NK-92 (cell line): ENCODE results near the gene FAM193A.
"Not testable (repeated sequence)": the region's sequence is repeated elsewhere in the genome, so short reads cannot be mapped to it uniquely, and the experiment has no call there.

ENCODE experiments used
- DNase-seq: peaks from one replicate; lab custom pipeline; 2025; ENCODE audit not compliant: unreplicated experiment; lab: John Stamatoyannopoulos, UW

The FAM193A gene

GRCh38 chr4:2536193-2537010, at the start of gene FAM193A:
Gene FAM193A, plus strand, starts transcription at chr4:2536647. Its CDS starts 269 bp downstream, at chr4:2536916.
- peak; percentile 92 for DNase-seq

- no peak for DNase-seq
Measured at GRCh38 chr4:2486981-2487380, 49.5 kb upstream of the FAM193A start.

- no peak for DNase-seq
Measured at GRCh38 chr4:2487632-2488031, 48.8 kb upstream of the FAM193A start.

- DNase-seq, result no peak
Measured at GRCh38 chr4:2489081-2489805, 47.2 kb upstream of the FAM193A start.

GRCh38 chr4:2489841-2490552, 46.5 kb upstream of the FAM193A start:
- no peak for DNase-seq

- DNase-seq, result no peak
Measured at GRCh38 chr4:2492970-2493369, 43.5 kb upstream of the FAM193A start.

- DNase-seq, result no peak
Measured at GRCh38 chr4:2494992-2495391, 41.5 kb upstream of the FAM193A start.

GRCh38 chr4:2497324-2497723, 39.1 kb upstream of the FAM193A start:
- DNase-seq, result no peak

GRCh38 chr4:2497931-2498330, 38.5 kb upstream of the FAM193A start:
- no peak for DNase-seq

- no peak for DNase-seq
Measured at GRCh38 chr4:2500547-2500946, 35.9 kb upstream of the FAM193A start.

- no peak for DNase-seq
Measured at GRCh38 chr4:2501034-2501594, 35.3 kb upstream of the FAM193A start.

GRCh38 chr4:2503809-2504208, 32.6 kb upstream of the FAM193A start:
- DNase-seq, result no peak

GRCh38 chr4:2507259-2507658, 29.2 kb upstream of the FAM193A start:
- DNase-seq, result no peak

- DNase-seq, result no peak
Measured at GRCh38 chr4:2507855-2508254, 28.6 kb upstream of the FAM193A start.

GRCh38 chr4:2510351-2511259, 25.8 kb upstream of the FAM193A start:
- no peak for DNase-seq

- no peak for DNase-seq
Measured at GRCh38 chr4:2511645-2512131, 24.8 kb upstream of the FAM193A start.

- DNase-seq, result no peak
Measured at GRCh38 chr4:2512396-2513135, 23.9 kb upstream of the FAM193A start.

GRCh38 chr4:2514193-2514592, 22.3 kb upstream of the FAM193A start:
- not testable (repeated sequence) for DNase-seq

- DNase-seq, result not testable (repeated sequence)
Measured at GRCh38 chr4:2514944-2515343, 21.5 kb upstream of the FAM193A start.
